Liver (tissue), 9 donors: ENCODE results near the gene GABRD. TPM values are rescaled to one million over a fixed set of nuclear protein-coding genes. Genes with fewer than 3 reads are reported as not detected.

ENCODE experiments used
- DNase-seq: peaks from one replicate; pipeline ENCODE4 v3.0.0-alpha.2; 2017; ENCODE audit warnings: low spot score
- H3K27ac ChIP-seq, 2 donors: one replicate each; pipeline ENCODE4 v1.7.0; 2013; ENCODE audit warnings: inconsistent platforms in 2 of 2, low read length in 2 of 2, control low read depth in 1 of 2, low read depth in 1 of 2, mild to moderate bottlenecking in 1 of 2
- H3K27me3 ChIP-seq, 4 donors: one replicate each; pipeline versions ENCODE4 v1.6.1 to v1.7.0; 2013; ENCODE audit warnings: low read length in 3 of 4, inconsistent platforms in 1 of 4, mild to moderate bottlenecking in 1 of 4, moderate library complexity in 1 of 4; ENCODE audit not compliant: control insufficient read depth in 4 of 4, insufficient read depth in 4 of 4
- H3K36me3 ChIP-seq, 4 donors: one replicate each; pipeline versions ENCODE4 v1.6.1 to v1.7.0; 2013; ENCODE audit warnings: low read length in 3 of 4, mild to moderate bottlenecking in 3 of 4, low read depth in 1 of 4, moderate library complexity in 1 of 4; ENCODE audit not compliant: control insufficient read depth in 4 of 4, insufficient read depth in 3 of 4
- H3K4me1 ChIP-seq, 4 donors: one replicate each; pipeline versions ENCODE4 v1.6.1 to v1.7.0; 2013; ENCODE audit warnings: low read length in 3 of 4, mild to moderate bottlenecking in 3 of 4, moderate library complexity in 1 of 4; ENCODE audit not compliant: control insufficient read depth in 4 of 4, insufficient read depth in 4 of 4
- H3K4me3 ChIP-seq, 3 donors: one replicate each; pipeline versions ENCODE4 v1.6.1 to v1.7.0; 2013; ENCODE audit warnings: low read length in 3 of 3, control low read depth in 1 of 3, low read depth in 1 of 3, mild to moderate bottlenecking in 1 of 3
- H3K9ac ChIP-seq, 2 donors: one replicate each; pipeline ENCODE4 v1.7.0; 2013; ENCODE audit warnings: low read length in 2 of 2, mild to moderate bottlenecking in 2 of 2, moderate library complexity in 2 of 2, control low read depth in 1 of 2, low read depth in 1 of 2
- H3K9me3 ChIP-seq, 4 donors: one replicate each; pipeline versions ENCODE4 v1.6.1 to v1.7.0; 2013; ENCODE audit warnings: low read length in 3 of 4; ENCODE audit not compliant: control insufficient read depth in 4 of 4
- ATF3 ChIP-seq: IDR thresholded peaks from 2 replicates; pipeline ENCODE4 v1.6.1; 2016; ENCODE audit warnings: antibody characterized with exemption
- CTCF ChIP-seq: fragments of 150-350 bp; IDR thresholded peaks from 2 replicates; pipeline ENCODE4 v1.5.1; 2017; ENCODE audit warnings: improper control_type of control experiment, low read depth, low read length; ENCODE audit not compliant: missing input control
- EGR1 ChIP-seq, 2 donors: IDR thresholded peaks; 2 replicates each; pipeline ENCODE4 v1.6.1; 2016 to 2018; ENCODE audit warnings: antibody characterized with exemption in 2 of 2, low read depth in 2 of 2
- FOXA1 ChIP-seq: IDR thresholded peaks from 2 replicates; pipeline ENCODE4 v1.6.1; 2016; ENCODE audit warnings: antibody characterized with exemption
- FOXA2 ChIP-seq: IDR thresholded peaks from 2 replicates; pipeline ENCODE4 v1.6.1; 2016; ENCODE audit warnings: antibody characterized with exemption
- HNF4A ChIP-seq, 2 donors: conservative IDR thresholded peaks; 2 replicates each; pipeline ENCODE4 v1.6.1; 2016; ENCODE audit warnings: antibody characterized with exemption in 2 of 2, mild to moderate bottlenecking in 2 of 2
- HNF4G ChIP-seq: IDR thresholded peaks from 2 replicates; pipeline ENCODE4 v1.6.1; 2016; ENCODE audit warnings: antibody characterized with exemption
- JUND ChIP-seq, 2 donors: IDR thresholded peaks; 2 replicates each; pipeline ENCODE4 v1.6.1; 2016; ENCODE audit warnings: antibody characterized with exemption in 2 of 2
- MAX ChIP-seq: IDR thresholded peaks from 2 replicates; pipeline ENCODE4 v1.6.1; 2016; ENCODE audit warnings: antibody characterized with exemption
- NR2F2 ChIP-seq: IDR thresholded peaks from 2 replicates; pipeline ENCODE4 v1.6.1; 2016; ENCODE audit warnings: antibody characterized with exemption
- RAD21 ChIP-seq, 2 donors: IDR thresholded peaks; 2 replicates each; pipeline ENCODE4 v1.6.1; 2016; ENCODE audit warnings: antibody characterized with exemption in 2 of 2, mild to moderate bottlenecking in 2 of 2
- REST ChIP-seq: IDR thresholded peaks from 2 replicates; pipeline ENCODE4 v1.6.1; 2016; ENCODE audit warnings: antibody characterized with exemption, mild to moderate bottlenecking
- RXRA ChIP-seq, 2 donors: IDR thresholded peaks; 2 replicates each; pipeline ENCODE4 v1.6.1; 2017 to 2018; ENCODE audit warnings: antibody characterized with exemption in 2 of 2, mild to moderate bottlenecking in 1 of 2
- SP1 ChIP-seq: IDR thresholded peaks from 2 replicates; pipeline ENCODE4 v1.6.1; 2018; ENCODE audit warnings: antibody characterized with exemption, mild to moderate bottlenecking
- TAF1 ChIP-seq: conservative IDR thresholded peaks from 2 replicates; pipeline ENCODE4 v1.6.1; 2016; ENCODE audit warnings: antibody characterized with exemption, mild to moderate bottlenecking
- YY1 ChIP-seq: IDR thresholded peaks from 2 replicates; pipeline ENCODE4 v1.6.1; 2016; ENCODE audit warnings: antibody characterized with exemption, mild to moderate bottlenecking
- ZBTB33 ChIP-seq: IDR thresholded peaks from 2 replicates; pipeline ENCODE4 v1.6.1; 2016; ENCODE audit warnings: antibody characterized with exemption
- WGBS: extraction: QIAGEN DNeasy Blood & Tissue Kit; methylation state at CpG from one replicate; pipeline ENCODE4 v1.1.7; 2013; 5-methylcytosine and 5-hydroxymethylcytosine counted together
- polyA plus RNA-seq, 2 donors: library from polyadenylated mRNA; stranded (reverse) in 1 of 2; unstranded in 1 of 2; fragments of 200-250 nt in 1 of 2; fragments of >200 nt in 1 of 2; fragmentation: Nextera tagmentation in 1 of 2; extraction: Ambion mirVana in 1 of 2; gene quantifications; one replicate each; pipeline versions ENCODE4 v1.2.1 to v1.2.3, GENCODE V29; 2013 to 2015
- total RNA-seq, 2 donors: library from RNA; depleted of rRNA; stranded (reverse); fragments of >200 nt; gene quantifications; one replicate each; pipeline ENCODE4 v1.2.3, GENCODE V29; 2014
- donor health status: healthy.
- donor health status: healthy.
- donor health status: healthy.
- donor health status: healthy.
- donor health status: healthy.

GABRD gene
- total and polyA plus RNA-seq, 4 donors: 0.29 TPM; not detected in 3

GRCh38 chr1:2036287-2036686 lies 17.1 kb downstream of the GABRD start:
- 85% methylated on average over 15 of the region's 15 CpGs for WGBS
- DNase-seq: no peak
- Histone ChIP-seq H3K36me3 (no peaks in the 10 kb centered on the region), H3K9ac (no peak overlapping the region), H3K27me3 (peaks cover 0 to 2% (median 0%) of the 10 kb centered on the region in 4 donors), H3K4me1 (no peaks in the 10 kb centered on the region), H3K9me3 (no peaks in the 10 kb centered on the region), H3K4me3 (no peak overlapping the region), H3K27ac (no peak overlapping the region)
- no peak for TF ChIP-seq RXRA (IDR thresholded peaks at IDR 0.05)
- no peak for TF ChIP-seq SP1
- TF ChIP-seq JUND (IDR thresholded peaks at IDR 0.05): no peak
- TF ChIP-seq HNF4G: no peak
- TF ChIP-seq NR2F2: no peak
- TF ChIP-seq CTCF: no peak
- TF ChIP-seq MAX: no peak
- TF ChIP-seq YY1: no peak

GRCh38 chr1:2037314-2037979 lies 18.3 kb downstream of the GABRD start:
- no peak overlapping the region for H3K4me3 ChIP-seq
- H3K27me3 ChIP-seq: peaks cover 0 to 2% (median 0%) of the 10 kb centered on the region in 4 donors
- H3K27ac ChIP-seq: no peak overlapping the region
- H3K9me3 ChIP-seq: no peaks in the 10 kb centered on the region
- 75% methylated on average over 18 of the region's 18 CpGs for WGBS
- no peak overlapping the region for H3K9ac ChIP-seq
- TF ChIP-seq EGR1 (IDR thresholded peaks at IDR 0.05; ENCODE audit: low read depth in 2 of 2) (no peak), SP1 (no peak), RAD21 (IDR thresholded peaks at IDR 0.05) (no peak), REST (no peak), FOXA1 (no peak), TAF1 (no peak), HNF4A (conservative IDR thresholded peaks at IDR 0.05) (no peak), FOXA2 (no peak), NR2F2 (no peak), MAX (no peak), ATF3 (no peak), ZBTB33 (no peak)
- no peaks in the 10 kb centered on the region for H3K4me1 ChIP-seq
- no peaks in the 10 kb centered on the region for H3K36me3 ChIP-seq
- no peak for DNase-seq
